Kidney (tissue), 14 donors: ENCODE measurements around the gene CABLES2. TPM values are rescaled to one million over a fixed set of nuclear protein-coding genes. Genes with fewer than 3 reads are reported as not detected.

Source experiments
- DNase-seq, 5 donors: peaks; one replicate each; pipeline ENCODE4 v3.0.0-alpha.2; 2013 to 2020
- FAIRE-seq: peaks from 2 replicates; lab custom pipeline; 2012; peaks lifted over from hg19 to GRCh38; lab: Jason Lieb, UNC
- H3K27ac ChIP-seq, 2 donors: one replicate each; pipeline ENCODE4 v1.7.0; 2013; ENCODE audit warnings: low read depth in 2 of 2, low read length in 2 of 2, inconsistent platforms in 1 of 2
- H3K27me3 ChIP-seq: one replicate; pipeline ENCODE4 v1.7.1; 2013; ENCODE audit warnings: low read length, inconsistent platforms; ENCODE audit not compliant: control insufficient read depth, insufficient read depth
- H3K36me3 ChIP-seq, 3 donors: one replicate each; pipeline versions ENCODE4 v1.7.0 to v1.7.1; 2013; ENCODE audit warnings: low read length in 3 of 3, control low read depth in 1 of 3, inconsistent platforms in 1 of 3; ENCODE audit not compliant: insufficient read depth in 3 of 3, control insufficient read depth in 2 of 3
- H3K4me1 ChIP-seq, 3 donors: one replicate each; pipeline versions ENCODE4 v1.7.0 to v1.7.1; 2013; ENCODE audit warnings: low read length in 3 of 3, inconsistent platforms in 1 of 3, low read depth in 1 of 3; ENCODE audit not compliant: control insufficient read depth in 2 of 3, insufficient read depth in 2 of 3
- H3K4me3 ChIP-seq, 3 donors: one replicate each; pipeline versions ENCODE4 v1.7.0 to v1.8.1; 2013; ENCODE audit warnings: low read length in 3 of 3, control low read depth in 1 of 3, inconsistent platforms in 1 of 3
- H3K9ac ChIP-seq, 3 donors: one replicate each; pipeline versions ENCODE4 v1.7.0 to v1.7.1; 2013; ENCODE audit warnings: low read length in 3 of 3, control low read depth in 1 of 3, inconsistent platforms in 1 of 3
- H3K9me3 ChIP-seq, 3 donors: one replicate each; pipeline versions ENCODE4 v1.7.0 to v1.7.1; 2013; ENCODE audit warnings: low read length in 3 of 3, control low read depth in 1 of 3, inconsistent platforms in 1 of 3; ENCODE audit not compliant: control insufficient read depth in 2 of 3, insufficient read depth in 1 of 3
- CTCF ChIP-seq: IDR thresholded peaks from 3 replicates; pipeline ENCODE4 v1.5.1; 2012; ENCODE audit warnings: mild to moderate bottlenecking, moderate library complexity, borderline replicate concordance; ENCODE audit not compliant: insufficient read depth; ENCODE audit errors: extremely low read depth
- intact Hi-C: fragments of 100-400 bp; cut with DNase I; formaldehyde crosslinking; loops from one replicate; pipeline ENCODE4 v1.11.1; 2022
- polyA plus RNA-seq: library from polyadenylated mRNA; stranded (reverse); fragments of 350-450 nt; fragmentation: Illumina TruSeq; extraction: RNeasy Lipid Tissue Mini Kit (QIAGEN cat#74804); gene quantifications from one replicate; pipeline ENCODE4 v1.2.3, GENCODE V29; 2014; ENCODE audit warnings: low read depth, low replicate concordance; ENCODE audit not compliant: insufficient read depth
- total RNA-seq: library from RNA; stranded (reverse); fragmentation: NEBNext Ultra II Directional; extraction: Animal tissue kit (Norgen Biotek cat#: 25700); gene quantifications from one replicate; pipeline ENCODE4 v1.2.1, GENCODE V29; 2021
- donor health status: control.
- donor health status: control.
- donor health status: control.
- donor health status: control.
- donor health status: control.
- donor health status: DM: yes; HTN: yes; CAD: no.
- donor health status: Normal renal cell carcinoma (clear cell type).

Gene CABLES2
- total and polyA plus RNA-seq, 2 donors from 2014 or later, result 2.0 to 4.5 TPM

- TF ChIP-seq CTCF, result no peak
- no peak for FAIRE-seq
- Histone ChIP-seq H3K27ac (peak overlapping the region; percentile 22 to 28), H3K4me3 (no peak overlapping the region), H3K27me3 (no peaks in the 10 kb centered on the region), H3K9me3 (no peaks in the 10 kb centered on the region), H3K36me3 (no peaks in the 10 kb centered on the region), H3K4me1 (peaks cover 0 to 68% (median 25%) of the 10 kb centered on the region in 3 donors), H3K9ac (peak overlapping the region in 1 of 3 donors; percentile 89)
- peak; percentile 74 to 85 (median 82) for DNase-seq
- intact Hi-C loops, result no loop called here
Observed at GRCh38 chr20:62362991-62363919, 43.8 kb downstream of the CABLES2 start.

- H3K27ac ChIP-seq, result peak overlapping the region; percentile 20 to 74
- H3K9me3 ChIP-seq, result no peaks in the 10 kb centered on the region
- H3K36me3 ChIP-seq, result no peaks in the 10 kb centered on the region
- H3K4me3 ChIP-seq, result no peak overlapping the region
- intact Hi-C loops, result no loop called here
- TF ChIP-seq CTCF, result no peak
- DNase-seq (peak in 1 of 5 donors; percentile 13), FAIRE-seq (no peak)
- H3K27me3 ChIP-seq, result no peaks in the 10 kb centered on the region
- H3K9ac ChIP-seq, result peak overlapping the region in 1 of 3 donors; percentile 51
- peaks cover 0 to 68% (median 29%) of the 10 kb centered on the region in 3 donors for H3K4me1 ChIP-seq
Observed at GRCh38 chr20:62362590-62362940, 44.5 kb downstream of the CABLES2 start.

- peak; percentile 74 to 91 (median 78) for DNase-seq
- FAIRE-seq, result no peak
Observed at GRCh38 chr20:62361799-62362589, 45.1 kb downstream of the CABLES2 start.

More at GRCh38 chr20:62361799-62362589, 45.1 kb downstream of the CABLES2 start:
- Histone ChIP-seq H3K4me1 (peaks cover 0 to 72% (median 33%) of the 10 kb centered on the region in 3 donors), H3K9me3 (no peaks in the 10 kb centered on the region), H3K27me3 (no peaks in the 10 kb centered on the region), H3K36me3 (no peaks in the 10 kb centered on the region), H3K9ac (peak overlapping the region in 1 of 3 donors; percentile 51), H3K4me3 (no peak overlapping the region), H3K27ac (peak overlapping the region; percentile 53 to 74)
- intact Hi-C loops, result no loop called here
- no peak for TF ChIP-seq CTCF
